H1 (cell line): ENCODE data around the gene SPRN. TPM values are rescaled to one million over a fixed set of nuclear protein-coding genes. Genes with fewer than 3 reads are reported as not detected.
A peak's percentile ranks its signal among the peaks of the same experiment; 100 is the strongest.
"Not testable (repeated sequence)": the region's sequence is repeated elsewhere in the genome, so short reads cannot be mapped to it uniquely, and the experiment has no call there.

ENCODE experiments used
- CTCF ChIA-PET: fragments of 300-600 bp; sonication (Branson Sonifier 250); formaldehyde crosslinking; loops from one replicate; lab custom pipeline; 2021; ENCODE audit not compliant: partially characterized antibody; lab: Charles Lee
- POLR2A ChIA-PET: fragments of 300-600 bp; sonication (Branson Sonifier 250); formaldehyde crosslinking; loops from one replicate; lab custom pipeline; 2021; ENCODE audit warnings: inconsistent platforms; ENCODE audit not compliant: partially characterized antibody; lab: Charles Lee
- DNase-seq, 2 experiments: peaks; one replicate each; pipeline versions ENCODE4 v3.0.0 to v3.0.0-alpha.2; 2010 to 2022; ENCODE audit warnings: low spot score in 2 of 2, low read depth in 1 of 2, mixed read lengths in 1 of 2
- FAIRE-seq: peaks from 2 replicates; lab custom pipeline; 2011; peaks lifted over from hg19 to GRCh38; lab: Jason Lieb, UNC
- H2AFZ ChIP-seq: 2 replicates; pipeline ENCODE4 v1.8.1; 2012; ENCODE audit warnings: low read length, inconsistent platforms
- H2AK5ac ChIP-seq: 2 replicates; pipeline ENCODE4 v1.6.1; 2013; ENCODE audit warnings: low read depth, low read length
- H2BK120ac ChIP-seq: replicated peaks from 2 replicates; pipeline ENCODE3; 2013; ENCODE audit warnings: low read depth, low read length, inconsistent platforms
- H2BK12ac ChIP-seq: 2 replicates; pipeline ENCODE4 v1.6.1; 2013; ENCODE audit warnings: low read depth, low read length
- H2BK15ac ChIP-seq: 2 replicates; pipeline ENCODE4 v1.6.1; 2013; ENCODE audit warnings: low read length
- H2BK20ac ChIP-seq: 2 replicates; pipeline ENCODE4 v1.6.1; 2013; ENCODE audit warnings: low read length
- H2BK5ac ChIP-seq: 2 replicates; pipeline ENCODE4 v1.6.1; 2013; ENCODE audit warnings: low read depth, low read length
- H3K14ac ChIP-seq: 2 replicates; pipeline ENCODE4 v1.6.1; 2013; ENCODE audit warnings: inconsistent platforms; ENCODE audit not compliant: insufficient read length
- H3K18ac ChIP-seq: 2 replicates; pipeline ENCODE4 v1.6.1; 2013; ENCODE audit warnings: low read length; ENCODE audit errors: extremely low read depth
- H3K23ac ChIP-seq: 2 replicates; pipeline ENCODE4 v1.6.1; 2013; ENCODE audit warnings: inconsistent platforms; ENCODE audit not compliant: insufficient read length
- H3K23me2 ChIP-seq: 2 replicates; pipeline ENCODE4 v1.6.1; 2013; ENCODE audit warnings: low read depth, low read length
- H3K27ac ChIP-seq: 2 replicates; pipeline ENCODE4 v1.6.1; 2011; ENCODE audit warnings: low read depth, low read length, inconsistent platforms
- H3K27me3 ChIP-seq, 4 experiments: replicated peaks in 1 of 4; 1 replicate in 1 of 4; 2 replicates in 3 of 4; pipeline versions ENCODE4 v1.6.1 to v1.8.1; 2011 to 2013; ENCODE audit warnings: low read length in 3 of 4, mild to moderate bottlenecking in 3 of 4, inconsistent platforms in 2 of 4, mixed read lengths in 2 of 4, moderate library complexity in 1 of 4; ENCODE audit not compliant: control insufficient read depth in 3 of 4, insufficient read depth in 3 of 4; ENCODE audit errors: extremely low read depth in 1 of 4
- H3K36me3 ChIP-seq, 4 experiments: 2 replicates each; pipeline versions ENCODE4 v1.6.1 to v1.8.1; 2011 to 2013; ENCODE audit warnings: mild to moderate bottlenecking in 4 of 4, low read length in 3 of 4, moderate library complexity in 2 of 4, control low read depth in 1 of 4, inconsistent platforms in 1 of 4; ENCODE audit not compliant: insufficient read depth in 4 of 4, control insufficient read depth in 2 of 4
- H3K4ac ChIP-seq: replicated peaks from 2 replicates; pipeline ENCODE3; 2013; ENCODE audit warnings: low read length, low read depth, mixed read lengths, inconsistent platforms; ENCODE audit not compliant: insufficient read length
- H3K4me1 ChIP-seq, 4 experiments: replicated peaks in 1 of 4; 1 replicate in 1 of 4; 2 replicates in 3 of 4; pipeline versions ENCODE4 v1.6.1 to v1.8.1; 2011 to 2013; ENCODE audit warnings: low read length in 3 of 4, inconsistent platforms in 2 of 4, mixed read lengths in 1 of 4; ENCODE audit not compliant: insufficient read depth in 4 of 4, control insufficient read depth in 3 of 4
- H3K4me2 ChIP-seq, 2 experiments: 2 replicates each; pipeline versions ENCODE4 v1.6.1 to v1.8.1; 2011 to 2013; ENCODE audit warnings: low read depth in 2 of 2, low read length in 2 of 2, control low read depth in 1 of 2, inconsistent platforms in 1 of 2, mild to moderate bottlenecking in 1 of 2; ENCODE audit not compliant: insufficient read depth in 1 of 2
- H3K4me3 ChIP-seq, 4 experiments: fragments of 200-600, 300-600 bp in 1 of 4; sonication (generic), shearing (Covaris generic), sonication (Bioruptor Twin) in 1 of 4; 2 replicates each; pipeline versions ENCODE4 v1.5.1 to v1.8.1; 2011 to 2016; ENCODE audit warnings: low read length in 4 of 4, low read depth in 3 of 4, control low read depth in 2 of 4, inconsistent platforms in 2 of 4, mild to moderate bottlenecking in 2 of 4, mixed read lengths in 1 of 4, moderate library complexity in 1 of 4; ENCODE audit not compliant: insufficient read depth in 2 of 4; ENCODE audit errors: extremely low read depth in 1 of 4
- H3K56ac ChIP-seq: replicated peaks from 2 replicates; pipeline ENCODE3; 2013; ENCODE audit warnings: low read depth, mild to moderate bottlenecking, mixed read lengths, low read length, inconsistent platforms; ENCODE audit not compliant: insufficient read length
- H3K79me1 ChIP-seq: 2 replicates; pipeline ENCODE4 v1.6.1; 2013; ENCODE audit warnings: low read depth, low read length, control low read depth
- H3K79me2 ChIP-seq, 2 experiments: 2 replicates each; pipeline versions ENCODE4 v1.6.1 to v1.8.1; 2012 to 2013; ENCODE audit warnings: low read length in 2 of 2, mild to moderate bottlenecking in 2 of 2, inconsistent platforms in 1 of 2; ENCODE audit not compliant: insufficient read depth in 2 of 2, control insufficient read depth in 1 of 2
- H3K9ac ChIP-seq, 4 experiments: replicated peaks in 1 of 4; 1 replicate in 1 of 4; 2 replicates in 3 of 4; pipeline versions ENCODE4 v1.6.1 to v1.8.1; 2011 to 2013; ENCODE audit warnings: low read depth in 3 of 4, low read length in 3 of 4, control low read depth in 2 of 4, mild to moderate bottlenecking in 2 of 4, moderate library complexity in 2 of 4, inconsistent platforms in 1 of 4; ENCODE audit errors: extremely low read depth in 1 of 4
- H3K9me3 ChIP-seq, 2 experiments: 2 replicates each; pipeline versions ENCODE4 v1.6.1 to v1.8.1; 2012 to 2013; ENCODE audit warnings: mild to moderate bottlenecking in 2 of 2, moderate library complexity in 2 of 2, control low read depth in 1 of 2, inconsistent platforms in 1 of 2, low read depth in 1 of 2, low read length in 1 of 2, mixed read lengths in 1 of 2; ENCODE audit not compliant: insufficient read depth in 2 of 2
- H4K20me1 ChIP-seq, 2 experiments: replicated peaks in 1 of 2; 2 replicates each; pipeline versions ENCODE3 to v1.8.1; 2011 to 2013; ENCODE audit warnings: inconsistent platforms in 2 of 2, low read length in 2 of 2, mild to moderate bottlenecking in 1 of 2; ENCODE audit not compliant: insufficient read depth in 2 of 2, control insufficient read depth in 1 of 2
- H4K5ac ChIP-seq: 2 replicates; pipeline ENCODE4 v1.6.1; 2013; ENCODE audit warnings: low read length, low read depth, mixed read lengths, inconsistent platforms; ENCODE audit not compliant: insufficient read length
- H4K8ac ChIP-seq: 2 replicates; pipeline ENCODE4 v1.8.0; 2013; ENCODE audit warnings: mild to moderate bottlenecking, moderate library complexity, low read length, inconsistent platforms; ENCODE audit not compliant: insufficient read depth; ENCODE audit errors: extremely low read depth
- H4K91ac ChIP-seq: replicated peaks from 2 replicates; pipeline ENCODE3; 2013; ENCODE audit warnings: low read length, mixed read lengths, inconsistent platforms; ENCODE audit not compliant: insufficient read length
- WGBS, 2 experiments: shearing (Covaris generic) in 1 of 2; methylation state at CpG; one replicate each; pipeline versions ENCODE4 v1.1.6 to v1.1.7; 2013 to 2015; ENCODE audit warnings: low lambda C conversion rate in 2 of 2, mixed read lengths in 2 of 2, inconsistent platforms in 1 of 2, low coverage in 1 of 2, missing lambda C conversion rate in 1 of 2; ENCODE audit not compliant: insufficient replicate concordance in 2 of 2, insufficient coverage in 1 of 2, insufficient read length in 1 of 2; ENCODE audit errors: extremely low coverage in 1 of 2, missing lambda C conversion rate in 1 of 2; 5-methylcytosine and 5-hydroxymethylcytosine counted together
- polyA plus RNA-seq, 7 experiments: library from polyadenylated mRNA; depleted of rRNA in 3 of 7; stranded (reverse) in 5 of 7; unstranded in 2 of 7; fragments of >200 nt in 5 of 7; fragments of 200-250 nt in 2 of 7; gene quantifications; 1 replicate in 5 of 7; 2 replicates in 1 of 7; 4 replicates in 1 of 7; pipeline versions ENCODE4 v1.2.1 to v1.2.3, GENCODE V29; 2011 to 2013; ENCODE audit warnings: missing spikeins in 2 of 7, mixed read lengths in 2 of 7
- total RNA-seq: library from RNA; stranded (reverse); fragmentation: NEBNext Ultra II Directional; extraction: Animal tissue kit (Norgen Biotek cat#: 25700); gene quantifications from 2 replicates; pipeline ENCODE4 v1.2.1, GENCODE V29; 2021
- TF ChIP-seq, protein P1 (sequence below), 3 experiments: IDR thresholded peaks; 1 replicate in 2 of 3; 2 replicates in 1 of 3; pipeline versions ENCODE4 v1.5.1 to v1.6.1; 2011; ENCODE audit warnings: low read length in 3 of 3, mild to moderate bottlenecking in 3 of 3, inconsistent platforms in 2 of 3, low read depth in 1 of 3, moderate library complexity in 1 of 3; ENCODE audit not compliant: insufficient read depth in 1 of 3; ENCODE audit errors: control extremely low read depth in 1 of 3

SPRN gene
- total and polyA plus RNA-seq, 2 of the 8 experiments (the other 6 are each of a cell fraction or from before 2014, with no cell fraction given) = 0.23 to 0.24 TPM

DNA sequence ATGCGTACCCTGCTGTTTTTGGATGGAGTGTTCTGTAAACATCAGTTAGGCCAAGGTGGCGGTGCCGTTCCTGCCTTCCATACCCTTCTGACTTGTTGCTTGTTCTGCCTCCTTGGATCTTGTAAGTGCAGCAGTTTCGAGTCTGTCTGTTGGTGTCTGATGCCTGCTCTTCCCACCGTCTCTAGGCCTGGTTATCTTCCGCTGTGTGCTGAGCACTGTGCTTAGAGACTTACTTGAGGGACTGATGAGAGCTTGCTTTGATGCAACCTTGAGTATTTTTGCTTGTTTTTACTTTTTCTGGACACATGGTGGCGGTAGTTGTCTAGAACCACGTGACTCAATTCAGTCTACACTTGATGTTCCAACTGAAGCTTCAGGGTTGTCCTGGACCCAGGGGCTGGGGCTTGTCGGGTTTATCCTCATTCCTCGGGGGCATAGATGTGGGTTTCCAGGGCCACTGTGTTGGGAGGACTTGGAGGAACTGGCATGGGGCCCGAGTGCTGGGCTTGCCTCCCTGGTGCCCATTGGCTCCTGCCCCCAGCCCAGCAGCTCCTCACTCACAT is 14.4 kb upstream of the SPRN start (continued):
- TF ChIP-seq, protein P1, sequence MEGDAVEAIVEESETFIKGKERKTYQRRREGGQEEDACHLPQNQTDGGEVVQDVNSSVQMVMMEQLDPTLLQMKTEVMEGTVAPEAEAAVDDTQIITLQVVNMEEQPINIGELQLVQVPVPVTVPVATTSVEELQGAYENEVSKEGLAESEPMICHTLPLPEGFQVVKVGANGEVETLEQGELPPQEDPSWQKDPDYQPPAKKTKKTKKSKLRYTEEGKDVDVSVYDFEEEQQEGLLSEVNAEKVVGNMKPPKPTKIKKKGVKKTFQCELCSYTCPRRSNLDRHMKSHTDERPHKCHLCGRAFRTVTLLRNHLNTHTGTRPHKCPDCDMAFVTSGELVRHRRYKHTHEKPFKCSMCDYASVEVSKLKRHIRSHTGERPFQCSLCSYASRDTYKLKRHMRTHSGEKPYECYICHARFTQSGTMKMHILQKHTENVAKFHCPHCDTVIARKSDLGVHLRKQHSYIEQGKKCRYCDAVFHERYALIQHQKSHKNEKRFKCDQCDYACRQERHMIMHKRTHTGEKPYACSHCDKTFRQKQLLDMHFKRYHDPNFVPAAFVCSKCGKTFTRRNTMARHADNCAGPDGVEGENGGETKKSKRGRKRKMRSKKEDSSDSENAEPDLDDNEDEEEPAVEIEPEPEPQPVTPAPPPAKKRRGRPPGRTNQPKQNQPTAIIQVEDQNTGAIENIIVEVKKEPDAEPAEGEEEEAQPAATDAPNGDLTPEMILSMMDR (IDR thresholded peaks at IDR 0.05; ENCODE audit: control extremely low read depth in 1 of 3, insufficient read depth in 1 of 3, low read depth in 1 of 3, low read length in 3 of 3) = peak in 2 of 3 experiments; percentile 13 to 25; a peak in 1 of 4 replicates

DNA sequence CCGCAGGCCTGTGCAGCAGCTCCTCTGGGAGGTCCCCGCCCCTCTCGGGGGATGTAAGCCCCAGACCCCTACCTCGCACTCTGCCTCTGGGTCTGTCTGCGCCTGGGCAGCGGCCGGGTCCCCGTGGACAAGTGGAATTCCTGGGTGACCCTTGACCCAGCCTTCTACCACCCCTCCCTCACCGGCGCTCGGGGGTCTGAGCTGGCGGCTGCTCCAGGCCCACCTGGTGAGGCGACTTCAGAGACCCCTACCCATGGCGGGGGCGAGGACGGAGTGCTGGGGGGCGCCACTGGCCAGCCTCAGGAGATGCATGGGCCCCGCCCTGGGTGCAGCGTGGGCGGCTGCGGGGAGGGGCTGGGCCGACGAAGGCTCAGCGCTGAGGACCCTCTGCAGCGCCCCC is 8.4 kb upstream of the SPRN start:
- H3K4ac ChIP-seq, CTCF ChIA-PET, H3K4me1 ChIP-seq, H2BK120ac ChIP-seq, H4K91ac ChIP-seq, H2AK5ac ChIP-seq, DNase-seq, H2BK15ac ChIP-seq, H2BK12ac ChIP-seq, FAIRE-seq, H3K18ac ChIP-seq, H3K9ac ChIP-seq, H2BK20ac ChIP-seq, H4K5ac ChIP-seq, H3K56ac ChIP-seq, H2BK5ac ChIP-seq, H3K79me1 ChIP-seq, H3K23ac ChIP-seq, H2AFZ ChIP-seq, H3K14ac ChIP-seq, H3K79me2 ChIP-seq, H4K20me1 ChIP-seq, H3K36me3 ChIP-seq, POLR2A ChIA-PET, H3K23me2 ChIP-seq, H4K8ac ChIP-seq, H3K27me3 ChIP-seq, H3K4me2 ChIP-seq, H3K27ac ChIP-seq, H3K4me3 ChIP-seq: not testable (repeated sequence)
- no CpG with 5 or more reads among the region's 25 CpGs for WGBS, 2 experiments
- peaks cover 3 to 32% of the 10 kb centered on the region in 2 experiments for H3K9me3 ChIP-seq
